Panc1 (cell line): ENCODE measurements around the gene EPS8L2. TPM values are rescaled to one million over a fixed set of nuclear protein-coding genes. Genes with fewer than 3 reads are reported as not detected.

Experiments used
- ATAC-seq: fragments of 200-7000 bp; cut with Tn5 transposase; 2 replicates; pipeline ENCODE4 v1.9.1; 2020; ENCODE audit warnings: mild to moderate bottlenecking, moderate library complexity
- BruUV-seq: library from RNA; stranded (reverse); fragments of 400-500 nt; replicated peaks from 2 replicates; lab custom pipeline; 2021; lab: Mats Ljungman, UMichigan
- CTCF ChIA-PET: fragments of 300-600 bp; sonication (Branson Sonifier 250); formaldehyde crosslinking; loops from one replicate; lab custom pipeline; 2022; ENCODE audit warnings: antibody characterized with exemption; lab: Charles Lee
- POLR2A ChIA-PET: fragments of 300-600 bp; sonication (Branson Sonifier 250); formaldehyde crosslinking; loops from one replicate; lab custom pipeline; 2022; ENCODE audit warnings: antibody characterized with exemption; lab: Charles Lee
- DNase-seq: peaks from one replicate; pipeline ENCODE4 v3.0.0-alpha.2; 2010; ENCODE audit warnings: low read depth, low spot score
- H3K27ac ChIP-seq: 2 replicates; pipeline ENCODE4 v1.5.1; 2011; ENCODE audit warnings: mild to moderate bottlenecking, low read length, inconsistent platforms
- H3K27me3 ChIP-seq: fragments of 200-500 bp; sonication (Bioruptor generic); 2 replicates; pipeline ENCODE4 v1.6.0; 2014; ENCODE audit warnings: low read length, inconsistent platforms; ENCODE audit not compliant: control insufficient read depth, insufficient read depth
- H3K36me3 ChIP-seq: fragments of 200-500 bp; sonication (Bioruptor generic); 2 replicates; pipeline ENCODE4 v1.5.1; 2014; ENCODE audit warnings: inconsistent platforms, mild to moderate bottlenecking, low read length, moderate library complexity; ENCODE audit not compliant: control insufficient read depth, insufficient read depth
- H3K4me1 ChIP-seq: 2 replicates; pipeline ENCODE4 v1.5.1; 2011; ENCODE audit warnings: inconsistent platforms, mild to moderate bottlenecking, low read length, moderate library complexity; ENCODE audit not compliant: control insufficient read depth, insufficient read depth
- H3K4me3 ChIP-seq, 2 experiments: 2 replicates each; pipeline ENCODE4 v1.5.1; 2011 to 2012; ENCODE audit warnings: low read depth in 2 of 2, low read length in 2 of 2, mild to moderate bottlenecking in 2 of 2, inconsistent platforms in 1 of 2, moderate library complexity in 1 of 2
- H3K9me3 ChIP-seq: fragments of 200-500 bp; sonication (Bioruptor generic); 2 replicates; pipeline ENCODE4 v1.5.1; 2014; ENCODE audit warnings: low read depth, mild to moderate bottlenecking, inconsistent platforms, low read length, moderate library complexity; ENCODE audit not compliant: control insufficient read depth, insufficient read depth
- POLR2AphosphoS5 ChIP-seq: IDR thresholded peaks from 2 replicates; pipeline ENCODE4 v1.6.1; 2012; ENCODE audit warnings: mild to moderate bottlenecking, low read depth, low read length, moderate library complexity
- SIN3A ChIP-seq: IDR thresholded peaks from 2 replicates; pipeline ENCODE4 v1.6.1; 2012; ENCODE audit warnings: low read depth, mild to moderate bottlenecking, low read length, moderate library complexity, borderline replicate concordance; ENCODE audit not compliant: insufficient read depth
- TCF7L2 ChIP-seq: IDR thresholded peaks from 2 replicates; pipeline ENCODE4 v1.6.1; 2011; ENCODE audit warnings: mild to moderate bottlenecking, low read depth, low read length, inconsistent platforms
- in situ Hi-C: cut with HindIII; loops from 2 replicates; pipeline ENCODE4 v1.10.0; 2016; ENCODE audit warnings: low sequenced_read_pairs, low pct_unique_long_range_greater_than_20kb
- intact Hi-C: fragments of 100-400 bp; cut with micrococcal nuclease; formaldehyde crosslinking; loops from one replicate; pipeline ENCODE4 v1.10.0; 2022; ENCODE audit not compliant: unreplicated experiment
- total RNA-seq: library from RNA; stranded (reverse); gene quantifications from one replicate; pipeline ENCODE4 v1.2.1, GENCODE V29; 2021; ENCODE audit not compliant: unreplicated experiment
- TF ChIP-seq, protein P1 (sequence below), 2 experiments: IDR thresholded peaks; 2 replicates each; pipeline ENCODE4 v1.6.1; 2011 to 2012; ENCODE audit warnings: low read depth in 2 of 2, control low read depth in 1 of 2, low read length in 1 of 2, mild to moderate bottlenecking in 1 of 2, moderate library complexity in 1 of 2; ENCODE audit not compliant: insufficient read depth in 1 of 2
- TF ChIP-seq, protein P2 (sequence below): fragments of 450-650 bp; IDR thresholded peaks from 2 replicates; pipeline ENCODE4 v1.5.1; 2017; ENCODE audit warnings: mild to moderate bottlenecking

The EPS8L2 gene
- total RNA-seq, 1 experiment from 2014 or later, result 256 TPM

DNA sequence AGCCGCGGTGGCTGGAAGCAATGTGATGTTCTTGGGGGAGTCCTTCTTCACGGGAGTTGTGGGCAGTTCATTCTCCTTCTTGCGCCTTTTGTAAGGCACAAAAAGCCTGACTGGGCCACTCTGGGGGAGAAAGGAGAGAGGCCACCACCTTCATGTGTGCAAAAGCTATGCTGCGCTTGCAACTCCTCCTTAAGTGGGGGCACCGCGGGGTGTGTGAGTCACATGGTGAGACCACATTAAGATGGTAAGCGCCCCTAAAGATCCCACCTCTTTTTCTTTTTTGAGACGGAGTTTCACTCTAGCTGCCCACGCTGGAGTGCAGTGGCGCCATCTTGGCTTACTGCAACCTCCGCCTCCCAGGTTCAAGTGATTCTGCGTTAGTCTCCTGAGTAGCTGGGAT lies 25.1 kb upstream of the EPS8L2 start:
- BruUV-seq, result no TSS peak
- in situ Hi-C loops (no loop called here), intact Hi-C loops (no loop called here)
- Histone ChIP-seq H3K27ac (no peak overlapping the region), H3K4me3 (no peak overlapping the region), H3K36me3 (peaks cover 12% of the 10 kb centered on the region), H3K9me3 (no peaks in the 10 kb centered on the region), H3K27me3 (no peaks in the 10 kb centered on the region), H3K4me1 (no peaks in the 10 kb centered on the region)
- ATAC-seq, result no peak
- CTCF ChIA-PET, result no interaction called here
- POLR2A ChIA-PET, result interaction anchor here (0.6 kb wide), 1 partner anchor 105 kb away, joined by 5 read pairs; no protein-coding TSS in a partner anchor
- DNase-seq, result no peak
- no peak for TF ChIP-seq TCF7L2
- TF ChIP-seq, protein P1, sequence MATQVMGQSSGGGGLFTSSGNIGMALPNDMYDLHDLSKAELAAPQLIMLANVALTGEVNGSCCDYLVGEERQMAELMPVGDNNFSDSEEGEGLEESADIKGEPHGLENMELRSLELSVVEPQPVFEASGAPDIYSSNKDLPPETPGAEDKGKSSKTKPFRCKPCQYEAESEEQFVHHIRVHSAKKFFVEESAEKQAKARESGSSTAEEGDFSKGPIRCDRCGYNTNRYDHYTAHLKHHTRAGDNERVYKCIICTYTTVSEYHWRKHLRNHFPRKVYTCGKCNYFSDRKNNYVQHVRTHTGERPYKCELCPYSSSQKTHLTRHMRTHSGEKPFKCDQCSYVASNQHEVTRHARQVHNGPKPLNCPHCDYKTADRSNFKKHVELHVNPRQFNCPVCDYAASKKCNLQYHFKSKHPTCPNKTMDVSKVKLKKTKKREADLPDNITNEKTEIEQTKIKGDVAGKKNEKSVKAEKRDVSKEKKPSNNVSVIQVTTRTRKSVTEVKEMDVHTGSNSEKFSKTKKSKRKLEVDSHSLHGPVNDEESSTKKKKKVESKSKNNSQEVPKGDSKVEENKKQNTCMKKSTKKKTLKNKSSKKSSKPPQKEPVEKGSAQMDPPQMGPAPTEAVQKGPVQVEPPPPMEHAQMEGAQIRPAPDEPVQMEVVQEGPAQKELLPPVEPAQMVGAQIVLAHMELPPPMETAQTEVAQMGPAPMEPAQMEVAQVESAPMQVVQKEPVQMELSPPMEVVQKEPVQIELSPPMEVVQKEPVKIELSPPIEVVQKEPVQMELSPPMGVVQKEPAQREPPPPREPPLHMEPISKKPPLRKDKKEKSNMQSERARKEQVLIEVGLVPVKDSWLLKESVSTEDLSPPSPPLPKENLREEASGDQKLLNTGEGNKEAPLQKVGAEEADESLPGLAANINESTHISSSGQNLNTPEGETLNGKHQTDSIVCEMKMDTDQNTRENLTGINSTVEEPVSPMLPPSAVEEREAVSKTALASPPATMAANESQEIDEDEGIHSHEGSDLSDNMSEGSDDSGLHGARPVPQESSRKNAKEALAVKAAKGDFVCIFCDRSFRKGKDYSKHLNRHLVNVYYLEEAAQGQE (IDR thresholded peaks at IDR 0.05; ENCODE audit: insufficient read depth in 1 of 2, low read depth in 2 of 2, low read length in 1 of 2), result no peak
- TF ChIP-seq POLR2AphosphoS5, result no peak
- TF ChIP-seq, protein P2, sequence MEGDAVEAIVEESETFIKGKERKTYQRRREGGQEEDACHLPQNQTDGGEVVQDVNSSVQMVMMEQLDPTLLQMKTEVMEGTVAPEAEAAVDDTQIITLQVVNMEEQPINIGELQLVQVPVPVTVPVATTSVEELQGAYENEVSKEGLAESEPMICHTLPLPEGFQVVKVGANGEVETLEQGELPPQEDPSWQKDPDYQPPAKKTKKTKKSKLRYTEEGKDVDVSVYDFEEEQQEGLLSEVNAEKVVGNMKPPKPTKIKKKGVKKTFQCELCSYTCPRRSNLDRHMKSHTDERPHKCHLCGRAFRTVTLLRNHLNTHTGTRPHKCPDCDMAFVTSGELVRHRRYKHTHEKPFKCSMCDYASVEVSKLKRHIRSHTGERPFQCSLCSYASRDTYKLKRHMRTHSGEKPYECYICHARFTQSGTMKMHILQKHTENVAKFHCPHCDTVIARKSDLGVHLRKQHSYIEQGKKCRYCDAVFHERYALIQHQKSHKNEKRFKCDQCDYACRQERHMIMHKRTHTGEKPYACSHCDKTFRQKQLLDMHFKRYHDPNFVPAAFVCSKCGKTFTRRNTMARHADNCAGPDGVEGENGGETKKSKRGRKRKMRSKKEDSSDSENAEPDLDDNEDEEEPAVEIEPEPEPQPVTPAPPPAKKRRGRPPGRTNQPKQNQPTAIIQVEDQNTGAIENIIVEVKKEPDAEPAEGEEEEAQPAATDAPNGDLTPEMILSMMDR, result no peak
- TF ChIP-seq SIN3A, result no peak

DNA sequence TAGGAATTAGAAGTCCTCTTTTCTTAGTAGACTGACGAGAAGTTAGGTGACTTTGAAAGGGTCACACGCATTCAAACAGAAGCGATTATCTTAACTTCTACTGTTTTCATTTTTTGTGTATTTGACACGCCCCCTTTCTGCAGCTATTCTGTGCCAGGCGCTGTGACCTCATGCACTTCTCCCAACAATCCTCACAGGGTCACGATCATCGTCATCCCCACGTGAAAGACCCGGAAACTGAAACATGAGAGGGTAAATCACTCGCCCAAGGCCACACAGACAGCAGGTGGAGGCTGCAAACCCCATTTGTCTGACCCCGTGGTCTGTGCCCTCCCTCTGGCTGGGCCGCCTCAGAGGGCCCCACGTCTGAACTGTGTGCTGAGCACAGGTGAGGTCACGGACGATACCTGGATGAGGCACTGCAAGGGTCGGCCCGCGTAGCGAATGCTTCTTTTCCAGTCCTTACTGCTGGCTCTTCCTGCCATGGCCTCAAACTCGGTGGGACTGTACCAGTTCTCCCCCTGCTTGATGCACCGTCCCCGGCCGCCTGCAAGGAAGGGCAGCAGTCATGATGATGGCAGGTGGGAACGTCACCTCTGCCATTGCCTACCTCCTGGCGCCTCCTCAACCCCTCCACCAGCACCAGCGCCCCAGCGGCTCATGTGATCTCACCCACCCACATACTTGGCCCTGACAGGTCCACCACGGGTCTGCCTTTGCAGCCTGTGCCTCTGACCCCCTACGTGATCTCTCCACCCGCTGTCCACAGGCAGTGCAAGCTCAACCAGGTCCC lies 19.4 kb upstream of the EPS8L2 start:
- H3K36me3 ChIP-seq, result peaks cover 12% of the 10 kb centered on the region; the same call in 1 of the 2 replicates
- CTCF ChIA-PET, result no interaction called here

More for the DNA sequence above, 19.4 kb upstream of the EPS8L2 start:
- H3K27ac ChIP-seq, result no peak overlapping the region
- intact Hi-C loops (no loop called here), in situ Hi-C loops (no loop called here)
- no peak overlapping the region for H3K4me3 ChIP-seq
- TF ChIP-seq SIN3A, result no peak
- TF ChIP-seq POLR2AphosphoS5, result no peak
- TF ChIP-seq, protein P2, result no peak
- no peak for TF ChIP-seq TCF7L2
- TF ChIP-seq, protein P1 (IDR thresholded peaks at IDR 0.05; ENCODE audit: insufficient read depth in 1 of 2, low read depth in 2 of 2, low read length in 1 of 2), result no peak
- POLR2A ChIA-PET, result no interaction called here
- DNase-seq (no peak), ATAC-seq (no peak; the same call in 1 of the 2 replicates)
- no TSS peak for BruUV-seq
- no peaks in the 10 kb centered on the region for H3K27me3 ChIP-seq
- H3K4me1 ChIP-seq, result peaks cover 9% of the 10 kb centered on the region; the same call in 1 of the 2 replicates
- no peaks in the 10 kb centered on the region for H3K9me3 ChIP-seq
